CD4-positive, alpha-beta T cell (primary cell): ENCODE data around the gene LMO7. TPM values are rescaled to one million over a fixed set of nuclear protein-coding genes. Genes with fewer than 3 reads are reported as not detected.

Experiments used
- ATAC-seq: fragments of 200-7000 bp; cut with Tn5 transposase; one replicate; pipeline ENCODE4 v1.10.0; 2022; ENCODE audit warnings: mild to moderate bottlenecking; ENCODE audit not compliant: poor library complexity
- CTCF ChIA-PET: fragments of 350-600 bp; sonication (Branson Sonifier 250); formaldehyde crosslinking; loops from one replicate; lab custom pipeline; 2021; ENCODE audit warnings: antibody characterized with exemption, inconsistent platforms; lab: Charles Lee
- POLR2A ChIA-PET: fragments of 350-600 bp; sonication (Branson Sonifier 250); formaldehyde crosslinking; loops from one replicate; lab custom pipeline; 2021; ENCODE audit warnings: antibody characterized with exemption, inconsistent platforms; lab: Charles Lee
- DNase-seq, 14 experiments: peaks; one replicate each; pipeline ENCODE4 v3.0.0-alpha.2; 2013 to 2020; ENCODE audit warnings: mixed read lengths in 2 of 14
- H3K27ac ChIP-seq, 2 donors: one replicate each; pipeline versions ENCODE4 v1.5.1 to v1.7.0; 2013; ENCODE audit warnings: low read length in 2 of 2, low read depth in 1 of 2, mild to moderate bottlenecking in 1 of 2
- H3K27me3 ChIP-seq, 2 experiments: 1 replicate in 1 of 2; 2 replicates in 1 of 2; pipeline versions ENCODE4 v1.6.1 to v1.7.0; 2013; ENCODE audit warnings: low read length in 2 of 2, control low read depth in 1 of 2, mild to moderate bottlenecking in 1 of 2, moderate library complexity in 1 of 2; ENCODE audit not compliant: insufficient read depth in 2 of 2, control insufficient read depth in 1 of 2
- H3K36me3 ChIP-seq: one replicate; pipeline ENCODE4 v1.6.1; 2013; ENCODE audit warnings: low read length, control low read depth; ENCODE audit not compliant: insufficient read depth
- H3K4me1 ChIP-seq: one replicate; pipeline ENCODE4 v1.6.1; 2013; ENCODE audit warnings: low read length, control low read depth; ENCODE audit not compliant: insufficient read depth
- H3K4me3 ChIP-seq: one replicate; pipeline ENCODE4 v1.5.1; 2013; ENCODE audit warnings: mild to moderate bottlenecking, low read length, moderate library complexity
- H3K9me3 ChIP-seq, 2 experiments: 1 replicate in 1 of 2; 2 replicates in 1 of 2; pipeline versions ENCODE4 v1.6.1 to v1.7.0; 2013; ENCODE audit warnings: low read length in 2 of 2, mild to moderate bottlenecking in 2 of 2, control low read depth in 1 of 2, moderate library complexity in 1 of 2; ENCODE audit not compliant: control insufficient read depth in 1 of 2, insufficient read depth in 1 of 2
- H3K27ac Mint-ChIP-seq: one replicate; pipeline ENCODE4 v1.8.0; 2020; ENCODE audit warnings: mixed read lengths
- H3K27me3 Mint-ChIP-seq: one replicate; pipeline ENCODE4 v1.8.0; 2021; ENCODE audit warnings: mixed read lengths
- H3K36me3 Mint-ChIP-seq: one replicate; pipeline ENCODE4 v1.8.0; 2021; ENCODE audit warnings: low read depth, mixed read lengths
- H3K4me1 Mint-ChIP-seq: one replicate; pipeline ENCODE4 v1.8.0; 2021; ENCODE audit warnings: low read depth, mixed read lengths
- H3K4me3 Mint-ChIP-seq: one replicate; pipeline ENCODE4 v1.8.0; 2020; ENCODE audit warnings: mild to moderate bottlenecking, mixed read lengths
- H3K9me3 Mint-ChIP-seq: one replicate; pipeline ENCODE4 v1.8.0; 2020; ENCODE audit warnings: mixed read lengths
- CTCF ChIP-seq: fragments of 200-600 bp; IDR thresholded peaks from one replicate; pipeline ENCODE4 v1.8.0; 2022; ENCODE audit warnings: antibody characterized with exemption, mild to moderate bottlenecking
- intact Hi-C, 2 experiments: fragments of 100-400 bp; cut with DNase I in 1 of 2; cut with micrococcal nuclease in 1 of 2; formaldehyde crosslinking; loops; one replicate each; pipeline versions ENCODE4 v1.15.1 to v1.9.0; 2023 to 2025; cut with DNase I, micrococcal nuclease
- total RNA-seq, 174 experiments: library from RNA in 2 of 174; stranded (reverse) in 2 of 174; gene quantifications; one replicate each; pipeline ENCODE4 v1.2.3 and lab custom pipeline; 2021 to 2026

LMO7 gene
- total RNA-seq, 2 experiments from 2014 or later: 35.2 to 36.3 TPM

GRCh38 chr13:75879656-75880055, 243.5 kb downstream of the LMO7 start:
- no peak for TF ChIP-seq CTCF
- Mint-ChIP-seq H3K27ac (no peak overlapping the region), H3K9me3 (no peaks in the 10 kb centered on the region), H3K4me3 (no peak overlapping the region), H3K36me3 (no peaks in the 10 kb centered on the region), H3K27me3 (no peaks in the 10 kb centered on the region), H3K4me1 (peaks cover 15% of the 10 kb centered on the region)
- DNase-seq (no peak), ATAC-seq (no peak)
- ChIA-PET POLR2A (no interaction called here), CTCF (no interaction called here)
- Histone ChIP-seq H3K4me3 (no peak overlapping the region), H3K4me1 (peaks cover 10% of the 10 kb centered on the region), H3K27ac (no peak overlapping the region), H3K36me3 (no peaks in the 10 kb centered on the region), H3K27me3 (no peaks in the 10 kb centered on the region), H3K9me3 (no peaks in the 10 kb centered on the region)
- intact Hi-C loops: loop anchor here in 1 of 2 experiments (10.0 kb wide), 1 partner anchor 1105 kb away; no protein-coding TSS in a partner anchor

DNA sequence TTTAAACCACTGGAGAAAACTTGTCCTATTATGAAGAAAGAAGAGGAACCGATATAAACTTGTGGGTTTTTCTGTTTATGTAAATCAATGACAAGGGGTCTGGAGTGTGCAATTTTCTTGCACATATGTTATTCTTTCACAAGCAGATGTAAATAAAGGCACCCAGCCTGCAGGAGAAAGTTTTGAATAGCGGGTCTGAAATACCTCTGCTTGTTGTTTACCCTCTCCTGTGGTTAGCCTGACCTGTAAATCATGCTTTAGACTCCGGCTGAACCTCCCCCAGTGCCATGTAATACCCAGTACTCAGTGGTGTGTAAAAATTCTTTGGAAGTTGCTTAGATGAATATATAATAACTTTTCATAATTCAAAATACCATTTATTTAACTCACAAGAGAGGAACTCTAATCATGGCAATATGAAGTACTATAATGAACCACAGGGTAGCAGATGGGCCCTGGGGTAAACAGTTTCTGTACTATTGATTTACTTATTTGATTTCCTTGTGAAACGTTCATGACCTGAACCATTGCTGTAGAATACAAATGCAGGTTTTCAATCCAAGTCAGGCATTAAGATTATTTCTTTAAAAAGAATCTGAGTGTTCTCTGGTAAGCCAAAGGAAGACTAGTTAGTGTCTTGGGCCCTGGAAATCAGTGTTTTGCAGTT, 245.1 kb downstream of the LMO7 start:
- no peak overlapping the region for H3K4me3 Mint-ChIP-seq
- H3K9me3 Mint-ChIP-seq: no peaks in the 10 kb centered on the region
- Histone ChIP-seq H3K4me1 (peaks cover 5% of the 10 kb centered on the region), H3K4me3 (no peak overlapping the region), H3K9me3 (no peaks in the 10 kb centered on the region), H3K36me3 (no peaks in the 10 kb centered on the region), H3K27ac (no peak overlapping the region), H3K27me3 (no peaks in the 10 kb centered on the region)
- no peak for TF ChIP-seq CTCF
- ATAC-seq: no peak
- intact Hi-C loops: no loop called here
- no peak overlapping the region for H3K27ac Mint-ChIP-seq
- H3K27me3 Mint-ChIP-seq: no peaks in the 10 kb centered on the region
- POLR2A ChIA-PET: no interaction called here
- CTCF ChIA-PET: interaction anchor here (1.2 to 1.6 kb wide), 2 partner anchors 11 kb away, joined by 3 to 7 read pairs; no protein-coding TSS in a partner anchor
- H3K4me1 Mint-ChIP-seq: peaks cover 4% of the 10 kb centered on the region
- DNase-seq: no peak
- H3K36me3 Mint-ChIP-seq: no peaks in the 10 kb centered on the region

DNA sequence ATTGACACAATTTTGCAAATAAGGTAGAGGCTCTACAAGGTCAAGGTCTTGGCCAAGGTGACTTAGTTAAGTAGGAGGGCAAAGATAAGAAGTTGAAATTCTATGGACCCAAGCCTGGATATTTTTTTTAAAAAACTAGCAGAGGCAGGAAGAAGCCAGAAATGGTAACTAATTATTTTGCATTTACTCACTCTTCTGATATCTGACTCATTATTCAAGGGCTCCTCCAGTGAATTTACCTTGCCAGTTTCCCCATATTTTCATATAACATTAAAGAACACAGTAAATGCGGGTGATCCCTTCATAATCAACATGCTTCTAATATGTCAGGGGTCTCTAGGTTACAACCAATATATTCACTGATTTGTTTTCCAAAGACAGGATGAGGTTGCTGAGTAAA, 246.1 kb downstream of the LMO7 start:
- Histone ChIP-seq H3K4me1 (no peaks in the 10 kb centered on the region), H3K36me3 (no peaks in the 10 kb centered on the region), H3K4me3 (no peak overlapping the region), H3K27me3 (no peaks in the 10 kb centered on the region), H3K9me3 (no peaks in the 10 kb centered on the region), H3K27ac (no peak overlapping the region)
- Mint-ChIP-seq H3K27ac (no peak overlapping the region), H3K4me3 (no peak overlapping the region), H3K27me3 (no peaks in the 10 kb centered on the region), H3K4me1 (no peaks in the 10 kb centered on the region), H3K36me3 (no peaks in the 10 kb centered on the region), H3K9me3 (no peaks in the 10 kb centered on the region)
- ATAC-seq (no peak), DNase-seq (no peak)
- ChIA-PET CTCF (interaction anchor here (1.2 to 1.6 kb wide), 2 partner anchors 10 to 12 kb away, joined by 3 to 7 read pairs; no protein-coding TSS in a partner anchor), POLR2A (no interaction called here)
- intact Hi-C loops: no loop called here
- TF ChIP-seq CTCF: no peak
